Prostate gland (tissue), 2 donors: ENCODE data around the gene PLPP7. TPM values are rescaled to one million over a fixed set of nuclear protein-coding genes. Genes with fewer than 3 reads are reported as not detected.

Experiments
- DNase-seq: peaks from one replicate; pipeline ENCODE4 v3.0.0-alpha.2; 2019; ENCODE audit warnings: low spot score
- H3K27ac ChIP-seq, 2 donors: fragments of 200-600 bp; sonication (generic); 2 replicates each; pipeline ENCODE4 v1.5.1; 2017 to 2019
- H3K27me3 ChIP-seq: fragments of 200-600 bp; sonication (generic); replicated peaks from 2 replicates; pipeline ENCODE4 v1.5.1; 2019; ENCODE audit not compliant: insufficient read depth
- H3K36me3 ChIP-seq, 2 donors: fragments of 200-600 bp; sonication (generic); 1 replicate in 1 of 2; 2 replicates in 1 of 2; pipeline versions ENCODE4 v1.5.1 to v1.8.1; 2017 to 2019
- H3K4me1 ChIP-seq: fragments of 200-600 bp; sonication (generic); replicated peaks from 2 replicates; pipeline ENCODE4 v1.5.1; 2019
- H3K4me3 ChIP-seq, 2 donors: fragments of 200-600 bp; sonication (generic); 2 replicates each; pipeline ENCODE4 v1.5.1; 2017 to 2019
- H3K9me3 ChIP-seq: fragments of 200-600 bp; sonication (generic); 2 replicates; pipeline ENCODE4 v1.5.1; 2017
- POLR2A ChIP-seq: fragments of 450-650 bp; IDR thresholded peaks from one replicate; pipeline ENCODE4 v1.6.1; 2016; ENCODE audit warnings: antibody characterized with exemption, mild to moderate bottlenecking
- POLR2AphosphoS5 ChIP-seq: sonication (generic); formaldehyde crosslinking; IDR thresholded peaks from one replicate; pipeline ENCODE4 v1.6.1; 2017; ENCODE audit warnings: antibody characterized with exemption
- WGBS: methylation state at CpG from one replicate; pipeline ENCODE4 v1.1.5; 2018; 5-methylcytosine and 5-hydroxymethylcytosine counted together
- intact Hi-C: fragments of 100-400 bp; cut with DNase I; formaldehyde crosslinking; loops from one replicate; pipeline ENCODE4 v1.14.2; 2022
- total RNA-seq, 2 donors: library from RNA; depleted of rRNA; stranded (reverse); fragments of >200 nt; gene quantifications; one replicate each; pipeline ENCODE4 v1.1.0, GENCODE V29; 2016
- TF ChIP-seq, protein P1 (sequence below), 4 experiments: fragments of 200-600 bp in 2 of 4; fragments of 450-650 bp in 2 of 4; sonication (generic) in 2 of 4; IDR thresholded peaks; 1 replicate in 3 of 4; 2 replicates in 1 of 4; pipeline ENCODE4 v1.5.1; 2016 to 2019; ENCODE audit warnings: antibody characterized with exemption in 4 of 4, mild to moderate bottlenecking in 2 of 4, moderate library complexity in 2 of 4

The PLPP7 gene
- total RNA-seq, 2 donors from 2014 or later, result 2.0 to 32.5 TPM

DNA sequence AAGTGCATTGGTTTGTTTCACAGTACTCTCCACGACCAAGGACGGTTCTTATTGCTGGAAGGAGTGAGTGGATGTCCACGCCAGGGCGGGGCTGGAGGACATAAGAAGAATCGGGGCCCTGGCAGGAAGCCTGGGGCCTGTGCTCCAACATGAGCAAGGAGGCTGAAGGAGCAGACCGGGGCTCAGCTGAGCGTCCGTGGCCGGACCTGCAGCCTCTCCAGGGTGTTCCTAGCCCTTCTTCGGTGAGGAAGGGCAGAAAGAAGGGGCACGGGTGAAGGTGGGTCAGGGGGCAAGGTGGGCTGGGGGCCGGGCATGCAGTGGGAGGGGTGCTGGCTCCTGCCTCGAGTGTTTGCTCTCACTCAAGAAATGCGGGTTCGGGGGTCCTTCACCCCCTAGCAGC lies 31.3 kb upstream of the PLPP7 start:
- H3K36me3 ChIP-seq, result no peaks in the 10 kb centered on the region
- no peak overlapping the region for H3K27ac ChIP-seq
- H3K4me1 ChIP-seq, result no peaks in the 10 kb centered on the region
- intact Hi-C loops, result no loop called here
- 78% methylated on average over 15 of the region's 15 CpGs for WGBS
- no peak overlapping the region for H3K4me3 ChIP-seq
- H3K9me3 ChIP-seq, result no peaks in the 10 kb centered on the region
- no peaks in the 10 kb centered on the region for H3K27me3 ChIP-seq
- TF ChIP-seq POLR2A (no peak), POLR2AphosphoS5 (no peak)
- TF ChIP-seq, protein P1, sequence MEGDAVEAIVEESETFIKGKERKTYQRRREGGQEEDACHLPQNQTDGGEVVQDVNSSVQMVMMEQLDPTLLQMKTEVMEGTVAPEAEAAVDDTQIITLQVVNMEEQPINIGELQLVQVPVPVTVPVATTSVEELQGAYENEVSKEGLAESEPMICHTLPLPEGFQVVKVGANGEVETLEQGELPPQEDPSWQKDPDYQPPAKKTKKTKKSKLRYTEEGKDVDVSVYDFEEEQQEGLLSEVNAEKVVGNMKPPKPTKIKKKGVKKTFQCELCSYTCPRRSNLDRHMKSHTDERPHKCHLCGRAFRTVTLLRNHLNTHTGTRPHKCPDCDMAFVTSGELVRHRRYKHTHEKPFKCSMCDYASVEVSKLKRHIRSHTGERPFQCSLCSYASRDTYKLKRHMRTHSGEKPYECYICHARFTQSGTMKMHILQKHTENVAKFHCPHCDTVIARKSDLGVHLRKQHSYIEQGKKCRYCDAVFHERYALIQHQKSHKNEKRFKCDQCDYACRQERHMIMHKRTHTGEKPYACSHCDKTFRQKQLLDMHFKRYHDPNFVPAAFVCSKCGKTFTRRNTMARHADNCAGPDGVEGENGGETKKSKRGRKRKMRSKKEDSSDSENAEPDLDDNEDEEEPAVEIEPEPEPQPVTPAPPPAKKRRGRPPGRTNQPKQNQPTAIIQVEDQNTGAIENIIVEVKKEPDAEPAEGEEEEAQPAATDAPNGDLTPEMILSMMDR (IDR thresholded peaks at IDR 0.05), result no peak
- no peak for DNase-seq

DNA sequence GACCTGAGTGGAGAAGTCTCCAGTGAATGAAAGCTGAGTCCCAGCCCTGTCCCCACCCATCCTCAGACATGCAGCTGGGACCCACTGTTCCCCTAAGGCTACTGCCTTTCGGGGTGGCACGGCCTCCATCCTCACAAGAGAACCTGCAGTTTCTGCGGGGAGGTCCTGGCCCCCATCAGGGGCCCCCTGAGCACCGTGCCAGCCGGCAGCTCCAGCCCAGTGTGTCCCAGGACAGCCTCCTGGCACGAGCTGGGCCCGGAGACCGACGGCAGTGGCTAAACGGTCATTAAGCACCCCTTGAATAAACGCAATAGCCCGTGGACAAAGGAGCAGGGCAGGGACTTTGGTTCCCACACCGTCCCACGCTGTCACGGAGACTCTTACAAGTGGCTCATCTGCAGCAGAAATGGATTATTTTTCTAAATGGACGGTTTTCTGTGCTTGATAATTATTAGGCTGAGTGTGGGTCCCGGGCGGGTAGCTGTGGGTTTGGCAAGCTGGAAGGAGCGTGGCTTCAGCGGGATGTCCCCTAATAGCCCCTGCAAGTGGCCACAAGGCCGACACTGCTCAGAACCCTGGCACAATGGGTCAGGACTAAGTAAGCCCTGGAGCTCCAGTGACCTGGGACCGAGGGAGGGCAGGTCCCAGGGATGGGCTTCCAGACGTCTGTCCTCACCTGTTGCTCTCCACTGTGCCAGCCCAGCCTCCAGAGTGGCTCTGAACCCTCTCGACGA lies 30.7 kb upstream of the PLPP7 start:
- no peaks in the 10 kb centered on the region for H3K27me3 ChIP-seq
- intact Hi-C loops, result no loop called here
- WGBS, result 78% methylated on average over 25 of the region's 25 CpGs

DNA sequence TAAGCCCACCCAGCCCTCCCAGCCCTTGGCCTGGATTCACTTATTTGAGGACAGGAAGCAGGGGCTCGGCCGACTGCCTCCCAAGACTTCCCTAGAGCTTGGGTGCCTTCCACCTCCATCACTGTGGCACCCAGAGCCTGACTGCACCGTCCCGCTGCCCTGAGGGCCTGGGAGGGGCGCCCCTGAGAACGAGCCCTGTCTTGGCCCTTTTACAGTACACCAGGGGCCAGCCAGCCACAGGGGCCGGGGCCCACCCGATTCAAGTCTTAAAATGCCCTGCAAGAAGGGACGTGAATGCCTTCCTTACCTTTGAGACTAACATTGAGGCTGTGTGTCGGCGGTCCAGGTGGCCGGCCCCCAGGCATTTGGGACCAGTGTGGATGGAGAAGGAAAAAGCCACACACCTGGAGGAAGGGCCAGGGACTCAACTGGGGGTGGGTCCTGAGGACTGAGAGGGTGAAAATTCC lies 30.1 kb upstream of the PLPP7 start:
- Histone ChIP-seq H3K27me3 (no peaks in the 10 kb centered on the region), H3K4me1 (no peaks in the 10 kb centered on the region), H3K4me3 (no peak overlapping the region), H3K9me3 (no peaks in the 10 kb centered on the region), H3K27ac (no peak overlapping the region), H3K36me3 (no peaks in the 10 kb centered on the region)
- no peak for DNase-seq
- intact Hi-C loops, result no loop called here
- WGBS, result 81% methylated on average over 10 of the region's 12 CpGs
- TF ChIP-seq POLR2A (no peak), POLR2AphosphoS5 (no peak)
- TF ChIP-seq, protein P1 (IDR thresholded peaks at IDR 0.05), result no peak

More for the DNA sequence above, 30.7 kb upstream of the PLPP7 start:
- no peaks in the 10 kb centered on the region for H3K9me3 ChIP-seq
- DNase-seq, result no peak
- H3K4me1 ChIP-seq, result no peaks in the 10 kb centered on the region
- H3K4me3 ChIP-seq, result no peak overlapping the region
- H3K27ac ChIP-seq, result no peak overlapping the region
- no peaks in the 10 kb centered on the region for H3K36me3 ChIP-seq
- TF ChIP-seq POLR2AphosphoS5 (no peak), POLR2A (no peak)
- TF ChIP-seq, protein P1 (IDR thresholded peaks at IDR 0.05), result no peak

DNA sequence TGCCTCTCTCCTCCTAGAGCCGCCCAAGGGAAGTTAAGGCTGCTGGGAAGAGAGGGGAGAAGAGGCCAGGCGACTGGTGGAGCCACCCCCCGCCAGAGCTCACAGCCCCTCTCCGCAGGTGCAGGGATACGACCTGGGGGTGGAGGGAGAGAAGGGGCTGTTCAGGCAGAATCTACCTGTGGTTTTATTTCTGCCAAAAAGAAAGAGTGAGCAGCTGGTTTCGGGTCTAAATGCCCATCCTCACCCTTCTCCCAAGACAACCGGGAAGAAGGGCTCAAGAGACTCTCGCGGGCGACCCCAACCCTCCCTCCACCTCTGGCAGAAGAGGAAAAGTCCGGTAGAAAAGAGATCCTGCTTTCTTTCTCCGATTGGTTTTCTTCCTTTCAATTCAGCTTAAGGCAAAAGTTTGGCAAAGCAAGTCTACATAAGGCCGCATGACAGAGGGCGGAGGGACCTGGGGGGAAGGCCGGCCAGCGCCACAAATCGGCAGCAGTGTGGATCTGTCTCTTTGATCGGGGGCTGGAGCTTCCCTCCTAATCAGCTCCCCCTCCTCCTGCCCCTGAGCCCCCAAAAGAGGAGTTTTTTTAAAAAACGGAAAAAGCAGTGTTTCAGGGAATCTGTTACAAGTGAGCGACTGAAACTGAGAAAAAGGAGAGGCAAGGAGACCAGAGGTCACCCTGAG lies 29.5 kb upstream of the PLPP7 start:
- Histone ChIP-seq H3K4me1 (no peaks in the 10 kb centered on the region), H3K4me3 (no peak overlapping the region), H3K9me3 (no peaks in the 10 kb centered on the region), H3K36me3 (no peaks in the 10 kb centered on the region), H3K27ac (no peak overlapping the region), H3K27me3 (no peaks in the 10 kb centered on the region)
- intact Hi-C loops, result no loop called here
- WGBS, result 81% methylated on average over 20 of the region's 20 CpGs
- DNase-seq, result no peak
- TF ChIP-seq, protein P1 (IDR thresholded peaks at IDR 0.05), result no peak
- TF ChIP-seq POLR2AphosphoS5 (no peak), POLR2A (no peak)
